Measurements from ENCODE around the gene CEP192. TPM values are rescaled to one million over a fixed set of nuclear protein-coding genes. Genes with fewer than 3 reads are reported as not detected.
"Not testable (repeated sequence)": the region's sequence is repeated elsewhere in the genome, so short reads cannot be mapped to it uniquely, and the experiment has no call there.

The CEP192 gene
- total and polyA plus RNA-seq, 5 experiments from 2014 or later: 3.0 to 40.9 (median 6.7) TPM

- H3K4me3 Mint-ChIP-seq: no peak overlapping the region
- no peaks in the 10 kb centered on the region for H3K9me3 Mint-ChIP-seq
- no peaks in the 10 kb centered on the region for H3K27me3 Mint-ChIP-seq
- H3K36me3 Mint-ChIP-seq: peaks cover 0 to 17% (median 0%) of the 10 kb centered on the region in 3 donors
- POLR2A ChIA-PET: no interaction called here
- ATAC-seq (no peak), DNase-seq (no peak)
- H3K27ac Mint-ChIP-seq: no peak overlapping the region
- peaks cover 12 to 19% (median 15%) of the 10 kb centered on the region in 4 donors for H3K4me1 Mint-ChIP-seq
Measured at GRCh38 chr18:12995952-12996477, 4.9 kb downstream of the CEP192 start.

- Mint-ChIP-seq H3K4me1 (peaks cover 10 to 17% (median 13%) of the 10 kb centered on the region in 4 donors), H3K9me3 (no peaks in the 10 kb centered on the region), H3K36me3 (peaks cover 0 to 23% (median 0%) of the 10 kb centered on the region in 3 donors), H3K27me3 (no peaks in the 10 kb centered on the region), H3K4me3 (no peak overlapping the region), H3K27ac (no peak overlapping the region)
- DNase-seq (no peak), ATAC-seq (no peak)
- POLR2A ChIA-PET: no interaction called here
Measured at GRCh38 chr18:12996661-12997292, 5.6 kb downstream of the CEP192 start.

DNA sequence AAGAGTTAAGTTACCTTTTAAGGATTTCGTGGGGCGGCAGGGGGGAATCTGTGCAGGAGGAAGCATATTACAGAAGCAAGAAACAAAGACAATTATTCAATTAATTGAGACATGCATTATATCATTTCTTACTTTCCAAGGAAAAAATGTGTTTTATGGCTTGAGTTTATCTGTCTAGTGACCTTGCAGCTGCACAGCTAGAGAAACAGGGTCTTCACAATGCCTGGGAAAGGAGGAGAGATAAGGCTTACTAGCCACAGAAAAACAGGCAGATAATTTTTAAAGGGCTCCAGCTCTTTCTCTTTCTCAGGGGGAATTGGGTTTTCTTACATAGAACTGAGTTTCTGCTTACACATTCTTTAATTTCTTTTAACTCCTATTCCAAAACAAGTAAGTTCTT, 6.2 kb downstream of the CEP192 start:
- POLR2A ChIA-PET, H3K27me3 Mint-ChIP-seq, DNase-seq, H3K9me3 Mint-ChIP-seq, ATAC-seq, H3K4me3 Mint-ChIP-seq: not testable (repeated sequence)
- Mint-ChIP-seq H3K4me1 (peaks cover 10 to 11% (median 10%) of the 10 kb centered on the region in 4 donors), H3K36me3 (peaks cover 0 to 25% (median 0%) of the 10 kb centered on the region in 3 donors), H3K27ac (peak overlapping the region in 1 of 10 donors; percentile 21)

DNA sequence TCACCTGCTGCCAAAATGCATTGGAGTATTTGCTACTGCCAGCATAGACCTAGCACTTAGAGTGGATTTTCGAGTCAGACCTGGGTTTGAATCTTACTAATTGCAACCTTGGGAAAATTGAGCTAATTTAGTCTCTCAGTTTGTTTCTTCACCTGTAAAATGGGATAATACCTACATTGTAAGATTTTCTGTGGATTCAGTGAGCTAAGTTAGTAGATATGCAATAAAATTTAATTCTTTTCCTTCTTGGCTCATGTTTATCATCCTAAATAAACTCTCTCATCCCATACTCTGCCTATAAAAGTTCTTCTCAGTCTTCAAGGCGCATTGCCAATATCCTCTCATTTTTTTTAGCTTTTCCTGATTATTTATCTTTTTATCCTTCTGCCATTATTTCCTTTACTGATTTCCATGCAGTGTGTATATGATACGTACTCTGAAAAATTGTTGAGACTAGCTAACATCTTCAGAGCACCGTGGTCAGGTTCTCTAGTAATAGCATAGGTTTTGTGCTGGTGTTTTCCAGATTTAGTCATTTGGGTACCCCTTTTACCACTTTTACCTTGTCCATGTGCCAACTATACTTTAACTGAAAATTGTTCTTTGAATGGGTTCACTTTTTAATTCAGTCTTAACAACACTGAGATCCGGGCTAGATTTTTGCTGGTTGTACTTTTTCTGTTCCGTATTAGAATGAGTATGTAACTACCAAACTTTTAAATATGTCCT, 7.3 kb downstream of the CEP192 start:
- ATAC-seq (no peak), DNase-seq (no peak)
- H3K4me3 Mint-ChIP-seq: no peak overlapping the region
- peaks cover 0 to 25% (median 0%) of the 10 kb centered on the region in 3 donors for H3K36me3 Mint-ChIP-seq
- peaks cover 0 to 10% (median 8%) of the 10 kb centered on the region in 4 donors for H3K4me1 Mint-ChIP-seq
- POLR2A ChIA-PET: no interaction called here
- no peaks in the 10 kb centered on the region for H3K9me3 Mint-ChIP-seq
- no peaks in the 10 kb centered on the region for H3K27me3 Mint-ChIP-seq
- peak overlapping the region in 3 of 10 donors; percentile 21 to 58 (median 29) for H3K27ac Mint-ChIP-seq

GRCh38 chr18:13003466-13003896, 12.3 kb downstream of the CEP192 start:
- ATAC-seq (no peak), DNase-seq (peak in 1 of 10 donors; percentile 7)
- Mint-ChIP-seq H3K27me3 (no peaks in the 10 kb centered on the region), H3K4me1 (peaks cover 0 to 17% (median 15%) of the 10 kb centered on the region in 4 donors), H3K36me3 (peaks cover 0 to 47% (median 0%) of the 10 kb centered on the region in 3 donors), H3K27ac (no peak overlapping the region), H3K9me3 (no peaks in the 10 kb centered on the region), H3K4me3 (no peak overlapping the region)
- POLR2A ChIA-PET: no interaction called here

DNA sequence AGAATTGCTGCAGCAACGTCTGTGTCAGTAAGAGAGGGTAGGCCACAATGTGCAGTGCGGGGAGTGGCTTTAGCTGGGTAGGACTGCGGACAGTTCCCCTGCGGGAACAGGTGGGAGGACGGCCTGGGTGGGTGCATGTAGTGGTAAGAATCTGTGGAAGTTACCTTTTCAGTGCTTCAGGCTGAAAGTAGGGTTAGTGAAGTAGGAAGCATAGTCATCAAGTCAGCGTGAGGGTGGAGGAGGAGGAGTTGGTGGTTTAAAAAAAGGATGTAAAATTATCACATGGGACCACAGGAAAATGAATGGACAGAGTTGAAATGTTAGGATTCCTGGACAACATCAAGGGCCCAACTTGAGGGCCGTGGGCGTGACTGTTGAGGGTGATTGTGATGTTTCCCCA, 13.2 kb downstream of the CEP192 start:
- ATAC-seq (no peak), DNase-seq (no peak)
- H3K4me3 Mint-ChIP-seq: no peak overlapping the region
- no peak overlapping the region for H3K27ac Mint-ChIP-seq
- POLR2A ChIA-PET: no interaction called here
- no peaks in the 10 kb centered on the region for H3K9me3 Mint-ChIP-seq
- peaks cover 0 to 53% (median 0%) of the 10 kb centered on the region in 3 donors for H3K36me3 Mint-ChIP-seq
- peaks cover 0 to 12% (median 11%) of the 10 kb centered on the region in 4 donors for H3K4me1 Mint-ChIP-seq
- H3K27me3 Mint-ChIP-seq: no peaks in the 10 kb centered on the region

GRCh38 chr18:13005289-13005688, 14.1 kb downstream of the CEP192 start:
- no peak overlapping the region for H3K4me3 Mint-ChIP-seq
- no peak overlapping the region for H3K27ac Mint-ChIP-seq
- POLR2A ChIA-PET: interaction anchor here (0.5 kb wide), 1 partner anchor 154 kb away, joined by 3 read pairs; no protein-coding TSS in a partner anchor
- ATAC-seq: no peak
- H3K36me3 Mint-ChIP-seq: peaks cover 0 to 54% (median 0%) of the 10 kb centered on the region in 3 donors
- DNase-seq: no peak
- H3K4me1 Mint-ChIP-seq: peaks cover 0 to 12% (median 11%) of the 10 kb centered on the region in 4 donors
- no peaks in the 10 kb centered on the region for H3K9me3 Mint-ChIP-seq
- H3K27me3 Mint-ChIP-seq: no peaks in the 10 kb centered on the region

- H3K9me3 Mint-ChIP-seq: no peaks in the 10 kb centered on the region
- peaks cover 0 to 52% (median under 1%) of the 10 kb centered on the region in 3 donors for H3K36me3 Mint-ChIP-seq
- H3K27me3 Mint-ChIP-seq: no peaks in the 10 kb centered on the region
- peak overlapping the region in 3 of 10 donors; percentile 31 to 70 (median 42) for H3K27ac Mint-ChIP-seq
- POLR2A ChIA-PET: no interaction called here
- H3K4me1 Mint-ChIP-seq: peaks cover 0 to 12% (median 11%) of the 10 kb centered on the region in 4 donors
- no peak for ATAC-seq
- no peak for DNase-seq
- H3K4me3 Mint-ChIP-seq: peak overlapping the region in 1 of 10 donors; percentile 29
Measured at GRCh38 chr18:13006531-13007247, 15.5 kb downstream of the CEP192 start.

GRCh38 chr18:13007248-13007560, 16.0 kb downstream of the CEP192 start:
- peak overlapping the region in 3 of 10 donors; percentile 37 to 73 (median 66) for H3K27ac Mint-ChIP-seq

GRCh38 chr18:13011719-13012118, 20.6 kb downstream of the CEP192 start:
- DNase-seq: no peak
- H3K27ac Mint-ChIP-seq: peak overlapping the region in 1 of 10 donors; percentile 52
- POLR2A ChIA-PET: no interaction called here

More at GRCh38 chr18:13007248-13007560, 16.0 kb downstream of the CEP192 start:
- Mint-ChIP-seq H3K4me3 (no peak overlapping the region), H3K4me1 (peaks cover 0 to 13% (median 11%) of the 10 kb centered on the region in 4 donors), H3K27me3 (no peaks in the 10 kb centered on the region), H3K36me3 (peaks cover 0 to 52% (median 4%) of the 10 kb centered on the region in 3 donors), H3K9me3 (no peaks in the 10 kb centered on the region)
- DNase-seq (no peak), ATAC-seq (no peak)
- POLR2A ChIA-PET: no interaction called here

DNA sequence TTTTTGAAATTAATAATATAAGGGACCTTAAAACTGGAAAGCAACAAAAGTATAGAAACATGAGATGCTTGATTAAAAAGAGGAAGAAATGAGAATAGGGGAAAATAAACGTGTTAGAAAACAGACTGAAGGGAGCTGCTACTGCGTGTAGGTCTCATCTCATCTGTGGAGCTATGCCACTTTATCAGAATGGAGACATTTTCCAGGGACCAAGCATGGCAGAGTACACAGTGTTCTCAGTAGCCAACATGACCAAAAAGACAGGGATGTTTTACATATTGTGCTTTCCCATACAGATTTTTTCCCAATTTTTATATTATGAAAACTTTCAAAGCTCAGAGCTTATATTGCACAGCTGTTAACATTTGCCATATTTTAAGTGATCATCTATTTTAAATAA, 23.1 kb downstream of the CEP192 start:
- Mint-ChIP-seq H3K36me3 (peaks cover 9 to 88% (median 29%) of the 10 kb centered on the region in 3 donors), H3K27ac (peak overlapping the region in 1 of 10 donors; percentile 79), H3K4me3 (no peak overlapping the region), H3K27me3 (no peaks in the 10 kb centered on the region), H3K4me1 (peaks cover 0 to 2% (median 0%) of the 10 kb centered on the region in 4 donors), H3K9me3 (no peaks in the 10 kb centered on the region)
- POLR2A ChIA-PET: interaction anchor here (1.1 kb wide), 1 partner anchor 19 kb away, joined by 7 read pairs; no protein-coding TSS in a partner anchor
- DNase-seq (no peak), ATAC-seq (no peak)

More at GRCh38 chr18:13011719-13012118, 20.6 kb downstream of the CEP192 start:
- Mint-ChIP-seq H3K27me3 (no peaks in the 10 kb centered on the region), H3K36me3 (peaks cover 9 to 90% (median 20%) of the 10 kb centered on the region in 3 donors), H3K9me3 (no peaks in the 10 kb centered on the region), H3K4me3 (no peak overlapping the region), H3K4me1 (peaks cover 0 to 8% (median 7%) of the 10 kb centered on the region in 4 donors)
- no peak for ATAC-seq

DNA sequence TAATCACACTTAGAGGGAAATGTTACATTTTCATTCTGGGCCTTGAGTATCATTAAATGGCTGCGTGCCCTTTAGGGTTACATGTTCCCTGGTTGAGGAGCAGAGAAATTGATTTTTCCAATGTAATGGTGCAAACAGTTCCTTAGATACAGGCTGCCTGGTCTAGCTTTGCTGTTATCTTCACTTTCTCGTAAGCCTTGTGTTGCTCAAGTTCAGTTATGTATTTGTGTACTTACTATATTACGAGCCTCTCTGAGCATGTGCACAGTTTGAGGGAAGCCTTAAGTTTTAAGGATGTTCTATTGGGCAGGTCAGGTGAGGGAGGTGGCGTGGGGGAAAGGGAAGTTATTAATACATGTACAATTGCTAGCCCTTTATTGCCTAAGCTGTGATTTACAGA, 23.7 kb downstream of the CEP192 start:
- Mint-ChIP-seq H3K4me1 (peaks cover 0 to 2% (median 0%) of the 10 kb centered on the region in 4 donors), H3K4me3 (no peak overlapping the region), H3K27ac (no peak overlapping the region), H3K27me3 (no peaks in the 10 kb centered on the region), H3K36me3 (peaks cover 9 to 88% (median 29%) of the 10 kb centered on the region in 3 donors), H3K9me3 (no peaks in the 10 kb centered on the region)
- POLR2A ChIA-PET: interaction anchor here (1.1 kb wide), 1 partner anchor 20 kb away, joined by 7 read pairs; no protein-coding TSS in a partner anchor
- ATAC-seq (no peak), DNase-seq (no peak)
